ENCODE data around the gene ABCC11.

GRCh38 chr16:48272837-48273421 is 25.6 kb upstream of the ABCC11 start:
- no peak for TF ChIP-seq SP1 (IDR thresholded peaks at IDR 0.05)
- TF ChIP-seq ELF4 (IDR thresholded peaks at IDR 0.05), result no peak
- no peak for TF ChIP-seq BHLHE40 (IDR thresholded peaks at IDR 0.05; ENCODE audit: borderline replicate concordance)
- no peak for TF ChIP-seq FOXM1 (IDR thresholded peaks at IDR 0.05; ENCODE audit: borderline replicate concordance)
- TF ChIP-seq SUZ12 (IDR thresholded peaks at IDR 0.05), result no peak
